ENCODE measurements around the gene MS4A12.
"Not testable (repeated sequence)": the region's sequence is repeated elsewhere in the genome, so short reads cannot be mapped to it uniquely, and the experiment has no call there.

DNA sequence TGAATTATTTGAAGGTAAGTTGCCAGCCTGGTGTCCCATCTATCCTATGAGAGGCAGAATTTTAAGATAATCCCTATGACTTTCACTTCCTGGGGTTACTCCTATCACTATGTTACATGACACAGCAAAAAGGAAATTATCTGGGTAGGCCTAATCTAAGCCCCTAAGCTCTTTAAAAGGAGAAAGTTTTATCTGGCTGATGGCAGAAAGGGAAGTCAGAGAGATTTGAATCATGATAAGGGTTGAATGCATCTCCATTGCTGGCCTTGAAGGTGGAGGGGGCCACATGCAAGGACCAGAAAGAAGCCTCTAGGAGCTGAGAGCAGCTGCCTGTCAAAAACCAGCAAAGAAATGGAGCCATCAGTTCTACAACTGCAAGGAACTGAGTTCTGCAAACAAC, 46.0 kb downstream of the MS4A12 start:
- TF ChIP-seq POLR2A (IDR thresholded peaks at IDR 0.05), result not testable (repeated sequence)
- TF ChIP-seq, protein P1, sequence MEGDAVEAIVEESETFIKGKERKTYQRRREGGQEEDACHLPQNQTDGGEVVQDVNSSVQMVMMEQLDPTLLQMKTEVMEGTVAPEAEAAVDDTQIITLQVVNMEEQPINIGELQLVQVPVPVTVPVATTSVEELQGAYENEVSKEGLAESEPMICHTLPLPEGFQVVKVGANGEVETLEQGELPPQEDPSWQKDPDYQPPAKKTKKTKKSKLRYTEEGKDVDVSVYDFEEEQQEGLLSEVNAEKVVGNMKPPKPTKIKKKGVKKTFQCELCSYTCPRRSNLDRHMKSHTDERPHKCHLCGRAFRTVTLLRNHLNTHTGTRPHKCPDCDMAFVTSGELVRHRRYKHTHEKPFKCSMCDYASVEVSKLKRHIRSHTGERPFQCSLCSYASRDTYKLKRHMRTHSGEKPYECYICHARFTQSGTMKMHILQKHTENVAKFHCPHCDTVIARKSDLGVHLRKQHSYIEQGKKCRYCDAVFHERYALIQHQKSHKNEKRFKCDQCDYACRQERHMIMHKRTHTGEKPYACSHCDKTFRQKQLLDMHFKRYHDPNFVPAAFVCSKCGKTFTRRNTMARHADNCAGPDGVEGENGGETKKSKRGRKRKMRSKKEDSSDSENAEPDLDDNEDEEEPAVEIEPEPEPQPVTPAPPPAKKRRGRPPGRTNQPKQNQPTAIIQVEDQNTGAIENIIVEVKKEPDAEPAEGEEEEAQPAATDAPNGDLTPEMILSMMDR (IDR thresholded peaks at IDR 0.05 in 4 of 5, conservative IDR thresholded peaks at IDR 0.05 in 1 of 5), result not testable (repeated sequence)

Measured in gastrocnemius medialis (tissue), 4 donors.